SK-N-SH (cell line): ENCODE results near the gene HRK.
A peak's percentile ranks its signal among the peaks of the same experiment; 100 is the strongest.

Experiments
- CTCF ChIP-seq: fragments of 200-600 bp; sonication (generic); IDR thresholded peaks from 2 replicates; pipeline ENCODE4 v1.6.1; 2017; ENCODE audit warnings: antibody characterized with exemption, mild to moderate bottlenecking, moderate library complexity
- EZH2phosphoT487 ChIP-seq: fragments of 200-600 bp; sonication (generic); IDR thresholded peaks from 2 replicates; pipeline ENCODE4 v1.6.1; 2017; ENCODE audit warnings: low read depth, mixed run types, mild to moderate bottlenecking, antibody characterized with exemption, moderate library complexity, borderline replicate concordance
- MXI1 ChIP-seq: IDR thresholded peaks from 2 replicates; pipeline ENCODE4 v1.6.1; 2012; ENCODE audit warnings: mild to moderate bottlenecking, low read depth, low read length, improper control_type of control experiment

- TF ChIP-seq CTCF (no peak), MXI1 (0 out of 2 replicates have a peak, but pooled peaks have one; percentile 42), EZH2phosphoT487 (no peak)
Measured at GRCh38 chr12:116818948-116819832, 62.1 kb downstream of the HRK start.
